GM12878 (cell line): ENCODE results near the gene ABL1.

Source experiments
- ATF3 ChIP-seq: IDR thresholded peaks from 2 replicates; pipeline ENCODE4 v1.6.1; 2011; ENCODE audit warnings: low read depth, mild to moderate bottlenecking, low read length, moderate library complexity, borderline replicate concordance; ENCODE audit errors: extremely low read depth
- E4F1 ChIP-seq: fragments of 450-650 bp; IDR thresholded peaks from 2 replicates; pipeline ENCODE4 v1.6.1; 2018; ENCODE audit warnings: borderline replicate concordance, mild to moderate bottlenecking; ENCODE audit not compliant: partially characterized antibody
- FOXK2 ChIP-seq: fragments of 450-650 bp; IDR thresholded peaks from 2 replicates; pipeline ENCODE4 v1.6.1; 2017; ENCODE audit warnings: mild to moderate bottlenecking, moderate library complexity
- MLLT1 ChIP-seq: fragments of 450-650 bp; IDR thresholded peaks from 2 replicates; pipeline ENCODE4 v1.6.1; 2016; ENCODE audit warnings: mild to moderate bottlenecking
- NR2C2 ChIP-seq: IDR thresholded peaks from 2 replicates; pipeline ENCODE4 v1.6.1; 2011; ENCODE audit warnings: borderline replicate concordance, low read depth; ENCODE audit not compliant: control insufficient read depth, insufficient read length
- NRF1 ChIP-seq: conservative IDR thresholded peaks from 2 replicates; pipeline ENCODE4 v1.6.1; 2011; ENCODE audit warnings: mild to moderate bottlenecking, low read depth, low read length, improper control_type of control experiment
- PAX8 ChIP-seq: fragments of 450-650 bp; IDR thresholded peaks from 2 replicates; pipeline ENCODE4 v1.6.1; 2017; ENCODE audit warnings: mild to moderate bottlenecking, moderate library complexity
- POLR2A ChIP-seq: IDR thresholded peaks from 2 replicates; pipeline ENCODE4 v1.6.1; 2011; ENCODE audit warnings: low read depth, mild to moderate bottlenecking, low read length
- RCOR1 ChIP-seq: conservative IDR thresholded peaks from 2 replicates; pipeline ENCODE4 v1.6.1; 2012; ENCODE audit warnings: low read depth, low read length, improper control_type of control experiment
- RFX5 ChIP-seq: IDR thresholded peaks from 2 replicates; pipeline ENCODE4 v1.6.1; 2011; ENCODE audit warnings: low read depth, low read length, improper control_type of control experiment
- SRF ChIP-seq, 2 experiments: IDR thresholded peaks; 2 replicates each; pipeline ENCODE4 v1.6.1; 2011; ENCODE audit warnings: low read depth in 2 of 2, low read length in 2 of 2, mild to moderate bottlenecking in 1 of 2, moderate library complexity in 1 of 2
- ZSCAN29 ChIP-seq: fragments of 450-650 bp; IDR thresholded peaks from 2 replicates; pipeline ENCODE4 v1.6.1; 2017; ENCODE audit warnings: mild to moderate bottlenecking, moderate library complexity
- TF ChIP-seq, protein P1 (sequence below): fragments of 450-650 bp; IDR thresholded peaks from 2 replicates; pipeline ENCODE4 v1.6.1; 2014; ENCODE audit warnings: mild to moderate bottlenecking

GRCh38 chr9:130867556-130867955 is 32.5 kb downstream of the ABL1 start:
- TF ChIP-seq FOXK2 (no peak), MLLT1 (no peak), PAX8 (no peak), ZSCAN29 (no peak), RCOR1 (no peak), ATF3 (no peak), E4F1 (no peak), NR2C2 (no peak), POLR2A (no peak), RFX5 (no peak), NRF1 (no peak), SRF (IDR thresholded peaks at IDR 0.05; ENCODE audit: low read depth in 2 of 2, low read length in 2 of 2) (no peak)
- TF ChIP-seq, protein P1, sequence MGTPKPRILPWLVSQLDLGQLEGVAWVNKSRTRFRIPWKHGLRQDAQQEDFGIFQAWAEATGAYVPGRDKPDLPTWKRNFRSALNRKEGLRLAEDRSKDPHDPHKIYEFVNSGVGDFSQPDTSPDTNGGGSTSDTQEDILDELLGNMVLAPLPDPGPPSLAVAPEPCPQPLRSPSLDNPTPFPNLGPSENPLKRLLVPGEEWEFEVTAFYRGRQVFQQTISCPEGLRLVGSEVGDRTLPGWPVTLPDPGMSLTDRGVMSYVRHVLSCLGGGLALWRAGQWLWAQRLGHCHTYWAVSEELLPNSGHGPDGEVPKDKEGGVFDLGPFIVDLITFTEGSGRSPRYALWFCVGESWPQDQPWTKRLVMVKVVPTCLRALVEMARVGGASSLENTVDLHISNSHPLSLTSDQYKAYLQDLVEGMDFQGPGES: no peak
